ENCODE results near the gene PGGHG.

The PGGHG gene

GRCh38 chr11:342328-342727 is 53.4 kb downstream of the PGGHG start:
- no peak for DNase-seq (ENCODE audit: low read depth)
- TF ChIP-seq CTCF (IDR thresholded peaks at IDR 0.05; ENCODE audit: low read length, missing control alignments) = no peak
- H3K4me3 ChIP-seq (replicated peaks; ENCODE audit: low read depth, low read length) = no peak overlapping the region

GRCh38 chr11:344836-345578 is 56.1 kb downstream of the PGGHG start:
- no peak overlapping the region for H3K4me3 ChIP-seq (replicated peaks; ENCODE audit: low read depth, low read length)
- no peak for DNase-seq (ENCODE audit: low read depth)
- TF ChIP-seq CTCF (IDR thresholded peaks at IDR 0.05; ENCODE audit: low read length, missing control alignments) = no peak
